Heart left ventricle (tissue), 13 donors: Measurements from ENCODE around the gene RNF212.

Experiments used
- POLR2A ChIP-seq, 2 donors: fragments of 450-650 bp; IDR thresholded peaks; one replicate each; pipeline ENCODE4 v1.6.1; 2017; ENCODE audit warnings: antibody characterized with exemption in 2 of 2, mild to moderate bottlenecking in 2 of 2, moderate library complexity in 2 of 2
- TF ChIP-seq, protein P1 (sequence below), 12 donors: fragments of 200-600 bp; sonication (generic) in 4 of 12; IDR thresholded peaks; one replicate each; pipeline versions ENCODE4 v1.5.0 to v1.8.0; 2018 to 2022; ENCODE audit warnings: antibody characterized with exemption in 12 of 12, mild to moderate bottlenecking in 5 of 12
- donor health status: ischemic (EF 13 %, LVEDD 7.1; RV severe dilation, severe dysfunction).
- donor health status: DM: no; HTN: yes; CAD: no.
- donor health status: DM: no; HTN: no; CAD: no.
- donor health status: ischemic (EF 25% LVEDD 6.9; RV normal size, moderate dysfunction).
- donor health status: ischemic (EF 25% LVEDD 5.7; RV mildly dilated, moderate dysfunction).
- donor health status: ischemic (EF 35%, LVEDD 5.7; RV mildly dilated, moderate dysfunction).
- donor health status: nonischemic (EF 11% LVEDD 7.7; RV severe dilation, severe dysfunction).
- donor health status: DM: yes; HTN: yes; CAD: no.
- donor health status: PGD.
- donor health status: ischemic (EF 29% LVEDD 5.4; RV normal size, mild dysfunction).
- donor health status: nonischemic (EF 23%, LVEDD 6.1; RV moderate dilation, normal function).

DNA sequence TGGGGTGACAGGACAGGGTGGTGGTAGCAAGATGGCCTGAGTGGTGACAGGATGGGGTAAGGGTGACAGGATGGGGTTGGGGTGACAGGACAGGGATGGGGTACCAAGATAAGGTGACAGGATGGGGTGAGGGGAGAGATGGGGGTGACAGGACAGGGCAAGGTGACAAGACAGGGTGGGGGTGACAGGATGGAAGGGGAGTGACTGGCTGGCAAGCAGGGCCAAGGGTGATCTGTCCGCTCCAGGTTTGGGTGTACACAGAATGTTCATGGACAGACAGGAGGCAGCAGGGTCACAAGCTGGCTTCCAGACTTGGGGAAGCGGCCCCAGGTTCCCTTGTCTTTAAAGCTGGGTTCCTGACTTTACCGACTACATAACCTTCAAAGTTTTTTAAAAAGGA, 23.3 kb downstream of the RNF212 start:
- TF ChIP-seq, protein P1, sequence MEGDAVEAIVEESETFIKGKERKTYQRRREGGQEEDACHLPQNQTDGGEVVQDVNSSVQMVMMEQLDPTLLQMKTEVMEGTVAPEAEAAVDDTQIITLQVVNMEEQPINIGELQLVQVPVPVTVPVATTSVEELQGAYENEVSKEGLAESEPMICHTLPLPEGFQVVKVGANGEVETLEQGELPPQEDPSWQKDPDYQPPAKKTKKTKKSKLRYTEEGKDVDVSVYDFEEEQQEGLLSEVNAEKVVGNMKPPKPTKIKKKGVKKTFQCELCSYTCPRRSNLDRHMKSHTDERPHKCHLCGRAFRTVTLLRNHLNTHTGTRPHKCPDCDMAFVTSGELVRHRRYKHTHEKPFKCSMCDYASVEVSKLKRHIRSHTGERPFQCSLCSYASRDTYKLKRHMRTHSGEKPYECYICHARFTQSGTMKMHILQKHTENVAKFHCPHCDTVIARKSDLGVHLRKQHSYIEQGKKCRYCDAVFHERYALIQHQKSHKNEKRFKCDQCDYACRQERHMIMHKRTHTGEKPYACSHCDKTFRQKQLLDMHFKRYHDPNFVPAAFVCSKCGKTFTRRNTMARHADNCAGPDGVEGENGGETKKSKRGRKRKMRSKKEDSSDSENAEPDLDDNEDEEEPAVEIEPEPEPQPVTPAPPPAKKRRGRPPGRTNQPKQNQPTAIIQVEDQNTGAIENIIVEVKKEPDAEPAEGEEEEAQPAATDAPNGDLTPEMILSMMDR (IDR thresholded peaks at IDR 0.05): no peak
- no peak for TF ChIP-seq POLR2A (IDR thresholded peaks at IDR 0.05)
